Neural cell (in vitro differentiated cells): ENCODE results near the gene IFT81. TPM values are rescaled to one million over a fixed set of nuclear protein-coding genes. Genes with fewer than 3 reads are reported as not detected.

Experiments used
- H2AFZ ChIP-seq: fragments of 200-600, 300-800 bp; sonication (generic), shearing (Covaris generic); 2 replicates; pipeline ENCODE4 v1.6.0; 2014; ENCODE audit warnings: low read depth, mild to moderate bottlenecking, antibody characterized with exemption, low read length, moderate library complexity
- H3F3A ChIP-seq: fragments of 200-600 bp; shearing (Covaris generic); 2 replicates; pipeline ENCODE4 v1.6.1; 2016; ENCODE audit warnings: mild to moderate bottlenecking, moderate library complexity, mixed read lengths, antibody characterized with exemption, low read length; ENCODE audit not compliant: insufficient read depth, poor library complexity, severe bottlenecking
- H3K27ac ChIP-seq: fragments of 200-600, 300-800 bp; sonication (generic), shearing (Covaris generic); 2 replicates; pipeline ENCODE4 v1.5.1; 2014; ENCODE audit warnings: mild to moderate bottlenecking, low read length, moderate library complexity
- H3K27me3 ChIP-seq: fragments of 300-800, 200-600 bp; sonication (generic), shearing (Covaris generic); 2 replicates; pipeline ENCODE4 v1.6.0; 2014; ENCODE audit warnings: mild to moderate bottlenecking, low read depth, low read length, moderate library complexity; ENCODE audit not compliant: insufficient read depth
- H3K36me3 ChIP-seq: fragments of 300-800, 200-600 bp; sonication (generic), shearing (Covaris generic); 2 replicates; pipeline ENCODE4 v1.5.1; 2014; ENCODE audit warnings: mild to moderate bottlenecking, antibody characterized with exemption, low read length, moderate library complexity; ENCODE audit not compliant: insufficient read depth
- H3K4me2 ChIP-seq: fragments of 300-800, 200-600 bp; sonication (generic), shearing (Covaris generic); 2 replicates; pipeline ENCODE4 v1.6.0; 2014; ENCODE audit warnings: mild to moderate bottlenecking, low read length
- H3K4me3 ChIP-seq: fragments of 300-800, 200-600 bp; sonication (generic), shearing (Covaris generic); 2 replicates; pipeline ENCODE4 v1.5.1; 2014; ENCODE audit warnings: mild to moderate bottlenecking, low read length, moderate library complexity
- H3K79me2 ChIP-seq: fragments of 200-600 bp; shearing (Covaris generic); replicated peaks from 2 replicates; pipeline ENCODE4 v1.6.0; 2014; ENCODE audit warnings: mild to moderate bottlenecking, low read length, moderate library complexity; ENCODE audit not compliant: insufficient read depth
- H3K9ac ChIP-seq: fragments of 300-800, 200-600 bp; sonication (generic), shearing (Covaris generic); 2 replicates; pipeline ENCODE4 v1.6.1; 2016; ENCODE audit warnings: mild to moderate bottlenecking, low read length, mixed read lengths
- H3K9me2 ChIP-seq: fragments of 200-600 bp; shearing (Covaris generic); 2 replicates; pipeline ENCODE4 v1.6.1; 2016; ENCODE audit warnings: mild to moderate bottlenecking, low read length, mixed read lengths; ENCODE audit not compliant: insufficient read depth
- H3K9me3 ChIP-seq: fragments of 200-600, 300-800 bp; sonication (generic), shearing (Covaris generic); 2 replicates; pipeline ENCODE4 v1.6.1; 2016; ENCODE audit warnings: mild to moderate bottlenecking, mixed run types, low read length, moderate library complexity, mixed read lengths
- H4K20me1 ChIP-seq: fragments of 200-600 bp; shearing (Covaris generic); 2 replicates; pipeline ENCODE4 v1.6.1; 2016; ENCODE audit warnings: mild to moderate bottlenecking, mixed run types; ENCODE audit not compliant: insufficient read depth
- CTCF ChIP-seq: fragments of 450-650 bp; IDR thresholded peaks from 2 replicates; pipeline ENCODE4 v1.5.1; 2014; ENCODE audit warnings: antibody characterized with exemption, mild to moderate bottlenecking, moderate library complexity; ENCODE audit not compliant: poor library complexity, severe bottlenecking
- EP300 ChIP-seq: fragments of 450-650 bp; conservative IDR thresholded peaks from 2 replicates; pipeline ENCODE4 v1.6.1; 2014; ENCODE audit warnings: antibody characterized with exemption, mild to moderate bottlenecking, moderate library complexity; ENCODE audit not compliant: poor library complexity, severe bottlenecking
- EZH2 ChIP-seq: fragments of 200-600, 300-800 bp; shearing (Covaris generic), sonication (generic); IDR thresholded peaks from 2 replicates; pipeline ENCODE4 v1.6.1; 2014; ENCODE audit warnings: antibody characterized with exemption, low read length, borderline replicate concordance, mild to moderate bottlenecking; ENCODE audit not compliant: insufficient read depth, poor library complexity, severe bottlenecking
- MXI1 ChIP-seq: fragments of 450-650 bp; conservative IDR thresholded peaks from 2 replicates; pipeline ENCODE4 v1.6.1; 2014; ENCODE audit warnings: antibody characterized with exemption, mild to moderate bottlenecking; ENCODE audit not compliant: poor library complexity, severe bottlenecking
- POLR2AphosphoS5 ChIP-seq: IDR thresholded peaks from 2 replicates; pipeline ENCODE4 v1.6.1; 2012
- RAD21 ChIP-seq: fragments of 450-650 bp; conservative IDR thresholded peaks from 2 replicates; pipeline ENCODE4 v1.6.1; 2014; ENCODE audit warnings: antibody characterized with exemption, mild to moderate bottlenecking, moderate library complexity
- SMC3 ChIP-seq: fragments of 450-650 bp; conservative IDR thresholded peaks from 2 replicates; pipeline ENCODE4 v1.6.1; 2014; ENCODE audit warnings: antibody characterized with exemption, mild to moderate bottlenecking, moderate library complexity; ENCODE audit not compliant: poor library complexity
- TAF1 ChIP-seq: IDR thresholded peaks from 2 replicates; pipeline ENCODE4 v1.6.1; 2012; ENCODE audit warnings: low read depth
- polyA plus RNA-seq: library from polyadenylated mRNA; depleted of rRNA; stranded (reverse); fragments of >200 nt; gene quantifications from 2 replicates; pipeline ENCODE4 v1.2.3, GENCODE V29; 2014
- TF ChIP-seq, protein P1 (sequence below): IDR thresholded peaks from 2 replicates; pipeline ENCODE4 v1.6.1; 2012; ENCODE audit warnings: borderline replicate concordance

The IFT81 gene
- polyA plus RNA-seq, 1 donor from 2014 or later: 120 TPM

DNA sequence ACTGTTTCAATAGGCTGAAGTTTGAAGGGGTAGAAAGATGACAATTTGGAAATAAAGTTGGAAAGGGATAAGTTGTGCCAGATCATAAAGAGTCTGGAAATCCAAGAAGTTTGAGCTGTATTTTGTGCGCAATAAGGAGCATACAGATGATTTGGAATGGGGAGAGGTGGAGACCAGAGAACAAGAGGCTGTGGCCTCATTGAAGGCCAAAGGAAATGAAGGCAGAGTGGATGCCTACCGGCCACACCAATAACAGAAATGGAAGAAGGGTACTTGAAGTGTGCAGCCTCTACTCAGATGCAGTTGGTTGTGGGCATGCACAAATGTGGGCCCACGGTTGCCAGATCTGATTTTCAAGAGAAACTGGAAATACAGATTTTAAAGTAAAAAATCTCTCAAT is 2.4 kb downstream of the IFT81 start:
- no peak overlapping the region for H3K27ac ChIP-seq
- no peak overlapping the region for H2AFZ ChIP-seq
- no peak overlapping the region for H3K9ac ChIP-seq
- peak overlapping the region; percentile 87 for H3K4me3 ChIP-seq
- no peaks in the 10 kb centered on the region for H4K20me1 ChIP-seq
- peak overlapping the region; percentile 1 for H3K4me2 ChIP-seq
- no peaks in the 10 kb centered on the region for H3K27me3 ChIP-seq
- peaks cover 31% of the 10 kb centered on the region for H3K79me2 ChIP-seq
- no peaks in the 10 kb centered on the region for H3K9me3 ChIP-seq
- H3F3A ChIP-seq: no peaks in the 10 kb centered on the region
- TF ChIP-seq EP300 (no peak), MXI1 (no peak), SMC3 (no peak), POLR2AphosphoS5 (no peak), CTCF (no peak), TAF1 (no peak), EZH2 (no peak), RAD21 (no peak)
- TF ChIP-seq, protein P1, sequence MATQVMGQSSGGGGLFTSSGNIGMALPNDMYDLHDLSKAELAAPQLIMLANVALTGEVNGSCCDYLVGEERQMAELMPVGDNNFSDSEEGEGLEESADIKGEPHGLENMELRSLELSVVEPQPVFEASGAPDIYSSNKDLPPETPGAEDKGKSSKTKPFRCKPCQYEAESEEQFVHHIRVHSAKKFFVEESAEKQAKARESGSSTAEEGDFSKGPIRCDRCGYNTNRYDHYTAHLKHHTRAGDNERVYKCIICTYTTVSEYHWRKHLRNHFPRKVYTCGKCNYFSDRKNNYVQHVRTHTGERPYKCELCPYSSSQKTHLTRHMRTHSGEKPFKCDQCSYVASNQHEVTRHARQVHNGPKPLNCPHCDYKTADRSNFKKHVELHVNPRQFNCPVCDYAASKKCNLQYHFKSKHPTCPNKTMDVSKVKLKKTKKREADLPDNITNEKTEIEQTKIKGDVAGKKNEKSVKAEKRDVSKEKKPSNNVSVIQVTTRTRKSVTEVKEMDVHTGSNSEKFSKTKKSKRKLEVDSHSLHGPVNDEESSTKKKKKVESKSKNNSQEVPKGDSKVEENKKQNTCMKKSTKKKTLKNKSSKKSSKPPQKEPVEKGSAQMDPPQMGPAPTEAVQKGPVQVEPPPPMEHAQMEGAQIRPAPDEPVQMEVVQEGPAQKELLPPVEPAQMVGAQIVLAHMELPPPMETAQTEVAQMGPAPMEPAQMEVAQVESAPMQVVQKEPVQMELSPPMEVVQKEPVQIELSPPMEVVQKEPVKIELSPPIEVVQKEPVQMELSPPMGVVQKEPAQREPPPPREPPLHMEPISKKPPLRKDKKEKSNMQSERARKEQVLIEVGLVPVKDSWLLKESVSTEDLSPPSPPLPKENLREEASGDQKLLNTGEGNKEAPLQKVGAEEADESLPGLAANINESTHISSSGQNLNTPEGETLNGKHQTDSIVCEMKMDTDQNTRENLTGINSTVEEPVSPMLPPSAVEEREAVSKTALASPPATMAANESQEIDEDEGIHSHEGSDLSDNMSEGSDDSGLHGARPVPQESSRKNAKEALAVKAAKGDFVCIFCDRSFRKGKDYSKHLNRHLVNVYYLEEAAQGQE: no peak
- peaks cover 4% of the 10 kb centered on the region for H3K36me3 ChIP-seq
- no peaks in the 10 kb centered on the region for H3K9me2 ChIP-seq

- Histone ChIP-seq H3K9me3 (no peaks in the 10 kb centered on the region), H3K79me2 (no peaks in the 10 kb centered on the region), H3K9me2 (no peaks in the 10 kb centered on the region), H3K4me2 (peak overlapping the region; percentile 4), H2AFZ (no peak overlapping the region), H4K20me1 (no peaks in the 10 kb centered on the region), H3K27me3 (no peaks in the 10 kb centered on the region), H3F3A (no peaks in the 10 kb centered on the region), H3K27ac (peak overlapping the region; percentile 80), H3K4me3 (peak overlapping the region; percentile 24), H3K9ac (peak overlapping the region; percentile 38), H3K36me3 (peaks cover 4% of the 10 kb centered on the region)
- TF ChIP-seq TAF1 (no peak), RAD21 (no peak), EZH2 (no peak), SMC3 (no peak), MXI1 (no peak), CTCF (no peak), EP300 (peak; percentile 71), POLR2AphosphoS5 (peak; percentile 63)
- TF ChIP-seq, protein P1: no peak
Observed at GRCh38 chr12:110134691-110135411, 10.7 kb downstream of the IFT81 start.
